Putamen (tissue), 1 donor: ENCODE data around the gene CD163L1.
"Not testable (repeated sequence)": the region's sequence is repeated elsewhere in the genome, so short reads cannot be mapped to it uniquely, and the experiment has no call there.

Experiments used
- DNase-seq: peaks from one replicate; pipeline ENCODE4 v3.0.0-alpha.2; 2016; ENCODE audit warnings: low spot score

Gene CD163L1

GRCh38 chr12:7444076-7444475, at the start of gene CD163L1:
TSS of gene CD163L1 (minus strand) at chr12:7444153. CDS start at chr12:7444127, 26 bp downstream.
- no peak for DNase-seq

GRCh38 chr12:7493006-7493405, 49.1 kb upstream of the CD163L1 start:
- DNase-seq, result no peak

- no peak for DNase-seq
Observed at GRCh38 chr12:7486512-7486911, 42.6 kb upstream of the CD163L1 start.

- no peak for DNase-seq
Observed at GRCh38 chr12:7485095-7485494, 41.1 kb upstream of the CD163L1 start.

GRCh38 chr12:7483343-7483742, 39.4 kb upstream of the CD163L1 start:
- no peak for DNase-seq

- no peak for DNase-seq
Observed at GRCh38 chr12:7479771-7480170, 35.8 kb upstream of the CD163L1 start.

GRCh38 chr12:7472060-7472459, 28.1 kb upstream of the CD163L1 start:
- no peak for DNase-seq

GRCh38 chr12:7460375-7461259, 16.7 kb upstream of the CD163L1 start:
- DNase-seq, result peak; percentile 33

- DNase-seq, result no peak
Observed at GRCh38 chr12:7459973-7460372, 16.0 kb upstream of the CD163L1 start.

GRCh38 chr12:7451756-7452155, 7.8 kb upstream of the CD163L1 start:
- no peak for DNase-seq

- DNase-seq, result no peak
Observed at GRCh38 chr12:7450667-7451066, 6.7 kb upstream of the CD163L1 start.

- DNase-seq, result no peak
Observed at GRCh38 chr12:7448099-7448498, 4.1 kb upstream of the CD163L1 start.

- DNase-seq, result no peak
Observed at GRCh38 chr12:7444537-7444936, 584 bp upstream of the CD163L1 start.

GRCh38 chr12:7441216-7441615, 2.7 kb downstream of the CD163L1 start:
- DNase-seq, result no peak

- DNase-seq, result peak; percentile 3
Observed at GRCh38 chr12:7439579-7440505, 4.1 kb downstream of the CD163L1 start.

GRCh38 chr12:7438291-7438995, 5.5 kb downstream of the CD163L1 start:
- not testable (repeated sequence) for DNase-seq

GRCh38 chr12:7437494-7437893, 6.5 kb downstream of the CD163L1 start:
- not testable (repeated sequence) for DNase-seq

- no peak for DNase-seq
Observed at GRCh38 chr12:7434670-7435069, 9.3 kb downstream of the CD163L1 start.

- DNase-seq, result no peak
Observed at GRCh38 chr12:7433276-7433822, 10.6 kb downstream of the CD163L1 start.

- no peak for DNase-seq
Observed at GRCh38 chr12:7431993-7432685, 11.8 kb downstream of the CD163L1 start.

- no peak for DNase-seq
Observed at GRCh38 chr12:7411343-7411742, 32.6 kb downstream of the CD163L1 start.
